Measurements from ENCODE around the gene CENPQ. TPM values are rescaled to one million over a fixed set of nuclear protein-coding genes. Genes with fewer than 3 reads are reported as not detected.

Gene CENPQ
- total and polyA plus RNA-seq, 2 donors (not counting 1 experiment from before 2014, with no cell fraction given): 5.3 to 7.3 TPM

DNA sequence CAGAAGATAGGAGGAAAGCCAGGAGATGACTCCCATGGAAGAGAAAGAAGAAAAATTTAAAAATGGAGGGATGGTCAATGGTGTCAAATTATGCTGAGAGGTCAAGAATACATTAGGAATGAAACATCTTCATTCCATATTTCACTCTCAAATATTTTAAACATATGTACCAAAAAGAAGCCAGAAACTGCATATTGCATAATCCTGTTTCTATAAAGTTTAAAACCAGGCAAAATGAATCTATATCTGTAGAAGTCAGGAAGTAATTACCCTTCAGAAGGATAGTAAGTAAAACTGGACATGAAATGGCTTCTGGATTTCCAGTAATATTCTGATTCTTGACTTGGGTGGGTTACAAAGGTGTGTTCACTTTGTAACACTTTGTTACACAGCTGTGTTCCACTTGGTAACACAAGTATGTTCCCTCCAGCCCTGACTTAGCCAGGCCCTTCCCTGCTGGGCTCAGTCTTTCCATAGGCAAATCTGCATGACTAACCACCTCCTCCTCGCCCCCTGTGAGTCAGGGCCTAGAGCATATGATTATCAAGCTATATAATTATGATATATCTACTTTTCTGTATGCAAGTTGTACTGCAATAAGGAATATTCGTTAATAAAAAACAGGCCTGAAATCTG is 67.1 kb downstream of the CENPQ start:
- H3K79me2 ChIP-seq (ENCODE audit: control insufficient read depth, insufficient read depth, low read length): no peaks in the 10 kb centered on the region
- H2AFZ ChIP-seq (ENCODE audit: low read length): no peak overlapping the region
- no peak overlapping the region for H3K27ac ChIP-seq (ENCODE audit: insufficient read depth, low read length)
- no peaks in the 10 kb centered on the region for H3K4me1 ChIP-seq (ENCODE audit: control insufficient read depth, extremely low read depth, insufficient read depth, low read length)
- no peak overlapping the region for H3K4me2 ChIP-seq (ENCODE audit: extremely low read depth, insufficient read depth, low read length)
- no peak for DNase-seq (ENCODE audit: low read depth in 2 of 2)
- H3K27me3 ChIP-seq (ENCODE audit: control insufficient read depth, insufficient read depth, low read length): no peaks in the 10 kb centered on the region
- H3K4me3 ChIP-seq (replicated peaks in 1 of 4; ENCODE audit: control extremely low read depth in 1 of 4, insufficient read depth in 1 of 4, low read depth in 3 of 4, low read length in 4 of 4): no peak overlapping the region
- H3K36me3 ChIP-seq (ENCODE audit: control insufficient read depth, insufficient read depth, low read length): no peaks in the 10 kb centered on the region
- TF ChIP-seq EZH2 (IDR thresholded peaks at IDR 0.05; ENCODE audit: low read length, missing control alignments): no peak
- TF ChIP-seq, protein P1, sequence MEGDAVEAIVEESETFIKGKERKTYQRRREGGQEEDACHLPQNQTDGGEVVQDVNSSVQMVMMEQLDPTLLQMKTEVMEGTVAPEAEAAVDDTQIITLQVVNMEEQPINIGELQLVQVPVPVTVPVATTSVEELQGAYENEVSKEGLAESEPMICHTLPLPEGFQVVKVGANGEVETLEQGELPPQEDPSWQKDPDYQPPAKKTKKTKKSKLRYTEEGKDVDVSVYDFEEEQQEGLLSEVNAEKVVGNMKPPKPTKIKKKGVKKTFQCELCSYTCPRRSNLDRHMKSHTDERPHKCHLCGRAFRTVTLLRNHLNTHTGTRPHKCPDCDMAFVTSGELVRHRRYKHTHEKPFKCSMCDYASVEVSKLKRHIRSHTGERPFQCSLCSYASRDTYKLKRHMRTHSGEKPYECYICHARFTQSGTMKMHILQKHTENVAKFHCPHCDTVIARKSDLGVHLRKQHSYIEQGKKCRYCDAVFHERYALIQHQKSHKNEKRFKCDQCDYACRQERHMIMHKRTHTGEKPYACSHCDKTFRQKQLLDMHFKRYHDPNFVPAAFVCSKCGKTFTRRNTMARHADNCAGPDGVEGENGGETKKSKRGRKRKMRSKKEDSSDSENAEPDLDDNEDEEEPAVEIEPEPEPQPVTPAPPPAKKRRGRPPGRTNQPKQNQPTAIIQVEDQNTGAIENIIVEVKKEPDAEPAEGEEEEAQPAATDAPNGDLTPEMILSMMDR (conservative IDR thresholded peaks at IDR 0.05 in 1 of 2, IDR thresholded peaks at IDR 0.05 in 1 of 2; ENCODE audit: low read depth in 1 of 2, low read length in 2 of 2): no peak
- H3K9ac ChIP-seq (ENCODE audit: insufficient read depth, low read length): no peak overlapping the region
- no peaks in the 10 kb centered on the region for H3K9me3 ChIP-seq (ENCODE audit: control insufficient read depth, insufficient read depth, low read depth, low read length)
- H4K20me1 ChIP-seq (ENCODE audit: control insufficient read depth, extremely low read depth, insufficient read depth, low read length): no peaks in the 10 kb centered on the region

GRCh38 chr6:49531774-49532569 is 68.8 kb downstream of the CENPQ start:
- H3K4me2 ChIP-seq (ENCODE audit: extremely low read depth, insufficient read depth, low read length): peak overlapping the region; percentile 18
- H3K79me2 ChIP-seq (ENCODE audit: control insufficient read depth, insufficient read depth, low read length): no peaks in the 10 kb centered on the region
- no peaks in the 10 kb centered on the region for H3K36me3 ChIP-seq (ENCODE audit: control insufficient read depth, insufficient read depth, low read length)
- no peaks in the 10 kb centered on the region for H3K27me3 ChIP-seq (ENCODE audit: control insufficient read depth, insufficient read depth, low read length)
- no peak overlapping the region for H3K9ac ChIP-seq (ENCODE audit: insufficient read depth, low read length)
- H4K20me1 ChIP-seq (ENCODE audit: control insufficient read depth, extremely low read depth, insufficient read depth, low read length): no peaks in the 10 kb centered on the region
- no peaks in the 10 kb centered on the region for H3K9me3 ChIP-seq (ENCODE audit: control insufficient read depth, insufficient read depth, low read depth, low read length)
- H3K27ac ChIP-seq (ENCODE audit: insufficient read depth, low read length): no peak overlapping the region
- no peaks in the 10 kb centered on the region for H3K4me1 ChIP-seq (ENCODE audit: control insufficient read depth, extremely low read depth, insufficient read depth, low read length)
- peak; percentile 67 to 77 for DNase-seq (ENCODE audit: low read depth in 2 of 2)
- peak overlapping the region; percentile 34 for H2AFZ ChIP-seq (ENCODE audit: low read length)
- TF ChIP-seq, protein P1 (conservative IDR thresholded peaks at IDR 0.05 in 1 of 2, IDR thresholded peaks at IDR 0.05 in 1 of 2; ENCODE audit: low read depth in 1 of 2, low read length in 2 of 2): peak; percentile 38 to 73
- TF ChIP-seq EZH2 (IDR thresholded peaks at IDR 0.05; ENCODE audit: low read length, missing control alignments): no peak
- H3K4me3 ChIP-seq (replicated peaks in 1 of 4; ENCODE audit: control extremely low read depth in 1 of 4, insufficient read depth in 1 of 4, low read depth in 3 of 4, low read length in 4 of 4): peak overlapping the region in 2 of 4 experiments; percentile 47 to 51

DNA sequence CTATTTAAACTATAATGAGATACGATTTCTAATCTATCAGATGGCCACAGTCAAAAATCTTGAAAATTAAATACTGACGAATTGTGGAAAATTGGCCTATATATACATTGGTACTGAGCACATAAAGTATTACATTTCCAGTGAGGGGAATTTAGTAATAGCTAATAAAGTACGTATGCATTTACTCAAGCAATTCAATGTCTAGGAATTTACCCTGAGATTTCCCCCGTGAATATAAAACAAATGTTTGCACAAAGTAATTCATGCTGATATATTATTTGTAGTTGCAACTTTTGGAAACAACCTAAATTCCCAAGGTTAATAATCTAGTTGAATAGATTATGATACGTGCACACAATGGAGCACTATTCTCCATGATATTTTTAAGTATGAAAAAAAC is 72.6 kb downstream of the CENPQ start:
- H4K20me1 ChIP-seq (ENCODE audit: control insufficient read depth, extremely low read depth, insufficient read depth, low read length): no peaks in the 10 kb centered on the region
- no peak overlapping the region for H3K4me2 ChIP-seq (ENCODE audit: extremely low read depth, insufficient read depth, low read length)
- H3K36me3 ChIP-seq (ENCODE audit: control insufficient read depth, insufficient read depth, low read length): no peaks in the 10 kb centered on the region
- H2AFZ ChIP-seq (ENCODE audit: low read length): no peak overlapping the region
- no peak overlapping the region for H3K4me3 ChIP-seq (replicated peaks in 1 of 4; ENCODE audit: control extremely low read depth in 1 of 4, insufficient read depth in 1 of 4, low read depth in 3 of 4, low read length in 4 of 4)
- TF ChIP-seq, protein P1 (conservative IDR thresholded peaks at IDR 0.05 in 1 of 2, IDR thresholded peaks at IDR 0.05 in 1 of 2; ENCODE audit: low read depth in 1 of 2, low read length in 2 of 2): no peak
- no peak for TF ChIP-seq EZH2 (IDR thresholded peaks at IDR 0.05; ENCODE audit: low read length, missing control alignments)
- no peaks in the 10 kb centered on the region for H3K27me3 ChIP-seq (ENCODE audit: control insufficient read depth, insufficient read depth, low read length)
- no peaks in the 10 kb centered on the region for H3K4me1 ChIP-seq (ENCODE audit: control insufficient read depth, extremely low read depth, insufficient read depth, low read length)
- no peaks in the 10 kb centered on the region for H3K79me2 ChIP-seq (ENCODE audit: control insufficient read depth, insufficient read depth, low read length)
- H3K9ac ChIP-seq (ENCODE audit: insufficient read depth, low read length): no peak overlapping the region
- DNase-seq (ENCODE audit: low read depth in 2 of 2): no peak
- H3K9me3 ChIP-seq (ENCODE audit: control insufficient read depth, insufficient read depth, low read depth, low read length): no peaks in the 10 kb centered on the region
- no peak overlapping the region for H3K27ac ChIP-seq (ENCODE audit: insufficient read depth, low read length)

Data from fibroblast of lung (primary cell).